Liver (tissue), 9 donors: ENCODE data around the gene C10orf71. TPM values are rescaled to one million over a fixed set of nuclear protein-coding genes. Genes with fewer than 3 reads are reported as not detected.

ENCODE experiments used
- DNase-seq: peaks from one replicate; pipeline ENCODE4 v3.0.0-alpha.2; 2017; ENCODE audit warnings: low spot score
- H3K27ac ChIP-seq, 2 donors: one replicate each; pipeline ENCODE4 v1.7.0; 2013; ENCODE audit warnings: inconsistent platforms in 2 of 2, low read length in 2 of 2, control low read depth in 1 of 2, low read depth in 1 of 2, mild to moderate bottlenecking in 1 of 2
- H3K27me3 ChIP-seq, 4 donors: one replicate each; pipeline versions ENCODE4 v1.6.1 to v1.7.0; 2013; ENCODE audit warnings: low read length in 3 of 4, inconsistent platforms in 1 of 4, mild to moderate bottlenecking in 1 of 4, moderate library complexity in 1 of 4; ENCODE audit not compliant: control insufficient read depth in 4 of 4, insufficient read depth in 4 of 4
- H3K36me3 ChIP-seq, 4 donors: one replicate each; pipeline versions ENCODE4 v1.6.1 to v1.7.0; 2013; ENCODE audit warnings: low read length in 3 of 4, mild to moderate bottlenecking in 3 of 4, low read depth in 1 of 4, moderate library complexity in 1 of 4; ENCODE audit not compliant: control insufficient read depth in 4 of 4, insufficient read depth in 3 of 4
- H3K4me1 ChIP-seq, 4 donors: one replicate each; pipeline versions ENCODE4 v1.6.1 to v1.7.0; 2013; ENCODE audit warnings: low read length in 3 of 4, mild to moderate bottlenecking in 3 of 4, moderate library complexity in 1 of 4; ENCODE audit not compliant: control insufficient read depth in 4 of 4, insufficient read depth in 4 of 4
- H3K4me3 ChIP-seq, 3 donors: one replicate each; pipeline versions ENCODE4 v1.6.1 to v1.7.0; 2013; ENCODE audit warnings: low read length in 3 of 3, control low read depth in 1 of 3, low read depth in 1 of 3, mild to moderate bottlenecking in 1 of 3
- H3K9ac ChIP-seq, 2 donors: one replicate each; pipeline ENCODE4 v1.7.0; 2013; ENCODE audit warnings: low read length in 2 of 2, mild to moderate bottlenecking in 2 of 2, moderate library complexity in 2 of 2, control low read depth in 1 of 2, low read depth in 1 of 2
- H3K9me3 ChIP-seq, 4 donors: one replicate each; pipeline versions ENCODE4 v1.6.1 to v1.7.0; 2013; ENCODE audit warnings: low read length in 3 of 4; ENCODE audit not compliant: control insufficient read depth in 4 of 4
- ATF3 ChIP-seq: IDR thresholded peaks from 2 replicates; pipeline ENCODE4 v1.6.1; 2016; ENCODE audit warnings: antibody characterized with exemption
- CTCF ChIP-seq: fragments of 150-350 bp; IDR thresholded peaks from 2 replicates; pipeline ENCODE4 v1.5.1; 2017; ENCODE audit warnings: improper control_type of control experiment, low read depth, low read length; ENCODE audit not compliant: missing input control
- EGR1 ChIP-seq, 2 donors: IDR thresholded peaks; 2 replicates each; pipeline ENCODE4 v1.6.1; 2016 to 2018; ENCODE audit warnings: antibody characterized with exemption in 2 of 2, low read depth in 2 of 2
- FOXA1 ChIP-seq: IDR thresholded peaks from 2 replicates; pipeline ENCODE4 v1.6.1; 2016; ENCODE audit warnings: antibody characterized with exemption
- FOXA2 ChIP-seq: IDR thresholded peaks from 2 replicates; pipeline ENCODE4 v1.6.1; 2016; ENCODE audit warnings: antibody characterized with exemption
- GABPA ChIP-seq, 2 donors: IDR thresholded peaks in 1 of 2; conservative IDR thresholded peaks in 1 of 2; 2 replicates each; pipeline ENCODE4 v1.6.1; 2016; ENCODE audit warnings: antibody characterized with exemption in 2 of 2, mild to moderate bottlenecking in 1 of 2, moderate library complexity in 1 of 2
- HNF4A ChIP-seq, 2 donors: conservative IDR thresholded peaks; 2 replicates each; pipeline ENCODE4 v1.6.1; 2016; ENCODE audit warnings: antibody characterized with exemption in 2 of 2, mild to moderate bottlenecking in 2 of 2
- HNF4G ChIP-seq: IDR thresholded peaks from 2 replicates; pipeline ENCODE4 v1.6.1; 2016; ENCODE audit warnings: antibody characterized with exemption
- JUND ChIP-seq, 2 donors: IDR thresholded peaks; 2 replicates each; pipeline ENCODE4 v1.6.1; 2016; ENCODE audit warnings: antibody characterized with exemption in 2 of 2
- MAX ChIP-seq: IDR thresholded peaks from 2 replicates; pipeline ENCODE4 v1.6.1; 2016; ENCODE audit warnings: antibody characterized with exemption
- NR2F2 ChIP-seq: IDR thresholded peaks from 2 replicates; pipeline ENCODE4 v1.6.1; 2016; ENCODE audit warnings: antibody characterized with exemption
- RAD21 ChIP-seq, 2 donors: IDR thresholded peaks; 2 replicates each; pipeline ENCODE4 v1.6.1; 2016; ENCODE audit warnings: antibody characterized with exemption in 2 of 2, mild to moderate bottlenecking in 2 of 2
- REST ChIP-seq: IDR thresholded peaks from 2 replicates; pipeline ENCODE4 v1.6.1; 2016; ENCODE audit warnings: antibody characterized with exemption, mild to moderate bottlenecking
- RXRA ChIP-seq, 2 donors: IDR thresholded peaks; 2 replicates each; pipeline ENCODE4 v1.6.1; 2017 to 2018; ENCODE audit warnings: antibody characterized with exemption in 2 of 2, mild to moderate bottlenecking in 1 of 2
- SP1 ChIP-seq: IDR thresholded peaks from 2 replicates; pipeline ENCODE4 v1.6.1; 2018; ENCODE audit warnings: antibody characterized with exemption, mild to moderate bottlenecking
- TAF1 ChIP-seq: conservative IDR thresholded peaks from 2 replicates; pipeline ENCODE4 v1.6.1; 2016; ENCODE audit warnings: antibody characterized with exemption, mild to moderate bottlenecking
- YY1 ChIP-seq: IDR thresholded peaks from 2 replicates; pipeline ENCODE4 v1.6.1; 2016; ENCODE audit warnings: antibody characterized with exemption, mild to moderate bottlenecking
- WGBS: extraction: QIAGEN DNeasy Blood & Tissue Kit; methylation state at CpG from one replicate; pipeline ENCODE4 v1.1.7; 2013; 5-methylcytosine and 5-hydroxymethylcytosine counted together
- polyA plus RNA-seq, 2 donors: library from polyadenylated mRNA; stranded (reverse) in 1 of 2; unstranded in 1 of 2; fragments of 200-250 nt in 1 of 2; fragments of >200 nt in 1 of 2; fragmentation: Nextera tagmentation in 1 of 2; extraction: Ambion mirVana in 1 of 2; gene quantifications; one replicate each; pipeline versions ENCODE4 v1.2.1 to v1.2.3, GENCODE V29; 2013 to 2015
- total RNA-seq, 2 donors: library from RNA; depleted of rRNA; stranded (reverse); fragments of >200 nt; gene quantifications; one replicate each; pipeline ENCODE4 v1.2.3, GENCODE V29; 2014
- donor health status: healthy.
- donor health status: healthy.
- donor health status: healthy.
- donor health status: healthy.
- donor health status: healthy.

C10orf71 gene
- total and polyA plus RNA-seq, 4 donors: 0.03 TPM; not detected in 3

- Histone ChIP-seq H3K4me1 (no peaks in the 10 kb centered on the region), H3K9me3 (no peaks in the 10 kb centered on the region), H3K4me3 (no peak overlapping the region), H3K9ac (no peak overlapping the region), H3K27me3 (no peaks in the 10 kb centered on the region), H3K36me3 (no peaks in the 10 kb centered on the region), H3K27ac (no peak overlapping the region)
- no peak for DNase-seq
- TF ChIP-seq NR2F2 (no peak), TAF1 (no peak), HNF4G (no peak), SP1 (no peak)
- 90% methylated on average over 5 of the region's 5 CpGs for WGBS
These were observed 31.2 kb downstream of the C10orf71 start for GRCh38 chr10:49330127-49330665.

GRCh38 chr10:49331431-49331830 lies 32.5 kb downstream of the C10orf71 start:
- WGBS: 78% methylated on average over 3 of the region's 3 CpGs
- no peaks in the 10 kb centered on the region for H3K9me3 ChIP-seq
- no peaks in the 10 kb centered on the region for H3K27me3 ChIP-seq
- no peaks in the 10 kb centered on the region for H3K36me3 ChIP-seq
- H3K27ac ChIP-seq: no peak overlapping the region
- TF ChIP-seq FOXA1: no peak
- TF ChIP-seq SP1: no peak
- no peak for TF ChIP-seq TAF1
- no peak for TF ChIP-seq GABPA (IDR thresholded peaks at IDR 0.05 in 1 of 2, conservative IDR thresholded peaks at IDR 0.05 in 1 of 2)
- TF ChIP-seq JUND (IDR thresholded peaks at IDR 0.05): no peak
- no peak for TF ChIP-seq HNF4A (conservative IDR thresholded peaks at IDR 0.05)
- no peak for TF ChIP-seq MAX
- TF ChIP-seq RAD21 (IDR thresholded peaks at IDR 0.05): no peak
- no peak for TF ChIP-seq RXRA (IDR thresholded peaks at IDR 0.05)
- no peak for TF ChIP-seq EGR1 (IDR thresholded peaks at IDR 0.05; ENCODE audit: low read depth in 2 of 2)
- no peak for TF ChIP-seq ATF3
- no peak for TF ChIP-seq NR2F2
- TF ChIP-seq FOXA2: no peak
- TF ChIP-seq REST: no peak
- no peak for TF ChIP-seq HNF4G
- no peaks in the 10 kb centered on the region for H3K4me1 ChIP-seq
- H3K9ac ChIP-seq: no peak overlapping the region
- H3K4me3 ChIP-seq: no peak overlapping the region
- no peak for DNase-seq

- TF ChIP-seq REST: no peak
- TF ChIP-seq YY1: no peak
- no peak for TF ChIP-seq FOXA2
- TF ChIP-seq FOXA1: no peak
- no peak for TF ChIP-seq NR2F2
- TF ChIP-seq MAX: no peak
- no peak for TF ChIP-seq CTCF
- TF ChIP-seq GABPA (IDR thresholded peaks at IDR 0.05 in 1 of 2, conservative IDR thresholded peaks at IDR 0.05 in 1 of 2): no peak
These were observed 33.4 kb downstream of the C10orf71 start for GRCh38 chr10:49332333-49332732.

More at GRCh38 chr10:49332333-49332732, 33.4 kb downstream of the C10orf71 start:
- no peaks in the 10 kb centered on the region for H3K27me3 ChIP-seq
- no peak overlapping the region for H3K4me3 ChIP-seq
- 68% methylated on average over 4 of the region's 4 CpGs for WGBS
- H3K9me3 ChIP-seq: no peaks in the 10 kb centered on the region
- H3K4me1 ChIP-seq: no peaks in the 10 kb centered on the region
- H3K36me3 ChIP-seq: no peaks in the 10 kb centered on the region
- DNase-seq: no peak
- H3K27ac ChIP-seq: no peak overlapping the region
- no peak overlapping the region for H3K9ac ChIP-seq
